ENCODE data around the gene GSG1L.

The GSG1L gene

DNA sequence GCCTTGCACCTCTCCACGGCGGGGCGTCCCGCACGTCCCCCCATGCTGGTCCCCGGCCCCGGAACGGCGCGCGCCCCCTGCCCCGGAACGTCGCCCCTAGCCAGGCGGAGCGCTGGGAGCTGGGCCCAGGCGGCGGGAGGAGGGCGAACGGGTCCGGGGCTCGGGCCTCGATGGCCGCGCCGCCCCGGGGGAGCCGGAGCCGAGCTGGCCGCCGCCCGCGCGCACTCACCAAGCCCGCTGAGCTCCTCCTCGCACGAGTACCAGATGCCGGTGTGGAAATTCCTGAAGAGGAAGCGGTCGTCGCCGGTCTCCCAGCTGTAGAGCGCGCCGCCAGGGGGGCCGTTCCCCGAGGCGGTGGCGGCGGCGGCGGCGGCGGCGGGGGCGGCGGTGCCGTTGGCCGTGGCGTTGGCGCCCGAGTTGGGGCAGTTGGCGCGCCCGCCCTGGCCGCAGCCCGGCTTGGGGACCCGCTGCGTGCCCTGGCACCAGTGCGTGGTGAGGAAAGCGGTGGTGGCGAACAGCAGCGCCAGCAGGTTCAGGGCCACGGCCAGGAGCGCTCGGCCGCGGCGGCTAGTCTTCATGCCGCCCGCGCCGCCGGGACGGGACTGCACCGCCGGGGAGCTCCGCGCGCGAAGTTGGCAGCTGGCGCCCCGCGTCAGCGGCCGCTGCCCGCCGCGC lies 530 bp downstream of the GSG1L start:
- DNase-seq (ENCODE audit: low spot score): no peak

GRCh38 chr16:28062261-28062846 lies 1.2 kb downstream of the GSG1L start:
- DNase-seq (ENCODE audit: low spot score): no peak

DNA sequence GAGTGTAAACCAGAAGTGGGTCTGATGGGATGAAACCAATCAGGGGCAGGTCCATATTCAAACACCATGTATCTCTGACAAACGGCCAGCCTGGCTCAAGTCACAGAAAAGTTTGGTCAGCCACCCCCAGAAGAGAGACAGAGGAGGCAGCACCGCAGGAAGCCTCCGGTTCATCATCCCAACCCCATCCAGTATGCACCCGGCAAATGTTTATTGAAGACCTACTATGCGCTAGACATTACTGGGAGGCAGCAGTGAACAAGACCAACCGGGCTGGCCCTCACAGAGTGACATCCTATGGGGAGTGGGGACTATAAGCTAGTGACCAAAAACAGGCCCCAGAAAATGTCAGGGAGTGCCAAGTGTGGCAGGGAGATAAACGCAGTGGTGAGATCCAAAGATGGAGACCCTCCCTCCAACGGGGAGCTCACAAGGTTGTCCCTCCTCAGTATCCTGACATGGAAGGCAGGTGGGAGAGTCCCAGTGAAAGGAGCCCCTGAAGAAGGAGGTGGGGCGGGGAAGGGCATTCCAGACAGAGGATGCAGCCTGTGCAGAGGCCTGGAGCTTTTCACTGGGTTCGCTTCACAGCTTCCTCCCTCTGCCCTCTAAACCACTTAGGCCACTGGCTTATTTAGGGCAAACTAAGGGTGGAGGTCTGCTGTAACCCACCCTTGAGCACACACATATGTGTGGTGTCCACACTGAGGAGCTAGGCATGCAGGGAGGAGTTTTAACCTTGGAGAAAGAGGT lies 2.0 kb downstream of the GSG1L start:
- no peak for DNase-seq (ENCODE audit: low spot score)

- no peak for DNase-seq (ENCODE audit: low spot score)
Observed at GRCh38 chr16:28059841-28060575, 3.5 kb downstream of the GSG1L start.

GRCh38 chr16:28058839-28059589 lies 4.5 kb downstream of the GSG1L start:
- DNase-seq (ENCODE audit: low spot score): no peak

- DNase-seq (ENCODE audit: low spot score): no peak
Observed at GRCh38 chr16:28057949-28058348, 5.6 kb downstream of the GSG1L start.

DNA sequence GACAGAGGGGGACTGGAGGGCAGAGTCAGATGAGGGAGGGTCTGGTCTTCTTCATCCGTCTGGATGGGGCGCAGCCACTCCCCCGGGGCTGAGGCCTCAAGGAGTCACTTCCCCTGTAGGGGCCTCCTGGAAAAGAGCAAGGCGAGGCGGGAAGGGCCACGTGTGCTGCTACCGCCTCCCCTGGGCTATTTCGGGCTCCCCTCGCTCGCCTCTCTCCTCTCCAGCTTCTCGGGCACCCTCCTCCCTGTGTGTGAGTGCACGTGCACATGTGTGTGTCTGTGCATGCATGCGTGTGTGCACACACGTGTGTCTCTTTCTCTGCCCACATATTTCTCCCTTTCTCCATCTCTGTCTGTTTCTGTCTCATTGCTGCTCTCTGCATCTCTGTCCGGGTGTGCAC lies 10.1 kb downstream of the GSG1L start:
- no peak for DNase-seq (ENCODE audit: low spot score)

- DNase-seq (ENCODE audit: low spot score): no peak
Observed at GRCh38 chr16:28052274-28053128, 11.0 kb downstream of the GSG1L start.

DNA sequence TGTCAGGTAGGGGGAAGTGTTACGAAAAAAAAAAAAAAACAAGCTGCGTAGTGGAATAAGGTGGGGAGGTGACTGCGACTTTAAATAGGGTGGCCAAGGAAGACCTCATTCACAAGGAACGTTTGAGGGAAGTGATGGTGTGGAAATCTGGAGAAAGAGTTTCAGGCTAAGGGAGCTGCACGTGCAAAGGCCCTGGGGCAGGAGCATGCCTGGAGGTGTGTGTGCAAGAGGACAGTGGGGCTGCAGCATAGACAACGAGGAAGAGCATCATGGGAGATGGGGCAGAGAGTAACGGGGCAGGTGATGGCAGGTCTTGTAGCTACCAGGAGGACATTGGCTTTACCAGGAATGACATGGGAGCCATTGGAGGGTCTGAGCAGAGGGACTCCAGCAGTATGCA lies 12.0 kb downstream of the GSG1L start:
- DNase-seq (ENCODE audit: low spot score): no peak

- DNase-seq (ENCODE audit: low spot score): no peak
Observed at GRCh38 chr16:28042811-28043210, 20.7 kb downstream of the GSG1L start.

- DNase-seq (ENCODE audit: low spot score): no peak
Observed at GRCh38 chr16:28041615-28042014, 21.9 kb downstream of the GSG1L start.

DNA sequence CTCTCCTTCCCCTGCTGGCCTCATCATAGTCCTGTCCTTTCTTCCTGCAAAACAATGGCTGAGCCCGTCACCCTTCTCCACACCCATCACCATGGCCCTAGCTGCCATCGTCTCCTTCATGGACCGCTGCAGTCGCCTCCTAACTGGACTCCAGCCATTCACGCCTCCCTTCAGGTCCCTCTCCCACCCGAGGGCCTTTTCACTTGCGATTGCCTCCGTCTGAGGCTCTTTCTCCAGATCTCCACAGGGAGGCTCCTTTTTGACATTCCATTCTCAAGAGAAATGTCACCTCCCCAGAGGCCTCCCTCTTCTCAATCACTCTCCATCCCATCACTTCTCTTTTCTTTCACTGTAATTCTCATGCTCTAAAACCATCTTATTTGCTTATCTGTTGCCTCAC lies 23.5 kb downstream of the GSG1L start:
- no peak for DNase-seq (ENCODE audit: low spot score)

GRCh38 chr16:28039493-28039892 lies 24.0 kb downstream of the GSG1L start:
- DNase-seq (ENCODE audit: low spot score): no peak

GRCh38 chr16:28038409-28038808 lies 25.1 kb downstream of the GSG1L start:
- no peak for DNase-seq (ENCODE audit: low spot score)

DNA sequence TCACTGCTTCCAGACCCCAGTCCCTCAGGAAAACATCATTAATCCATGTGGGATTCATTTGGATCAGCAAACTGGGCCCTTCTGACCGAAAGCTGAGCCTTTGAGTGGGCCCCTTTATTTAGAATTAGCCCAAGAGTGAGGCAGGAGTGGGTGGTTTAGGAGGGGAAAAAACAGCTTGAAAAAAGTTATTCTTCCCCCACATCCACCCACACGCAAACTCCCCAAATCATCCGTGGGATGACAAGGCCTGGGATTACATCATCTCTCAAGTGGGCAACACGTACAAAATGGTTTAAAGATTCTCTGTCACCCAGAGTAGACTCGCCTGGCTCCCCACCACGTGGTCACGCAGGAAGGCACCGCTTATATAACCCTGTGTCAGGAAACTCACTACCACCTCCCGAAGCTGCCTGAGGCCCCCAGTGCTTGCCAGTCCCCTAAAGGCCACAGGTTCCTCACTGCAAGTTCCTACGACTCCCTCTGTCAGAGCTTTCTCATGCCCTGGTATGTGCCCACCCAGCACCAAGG lies 27.6 kb downstream of the GSG1L start:
- DNase-seq (ENCODE audit: low spot score): no peak

GRCh38 chr16:28033870-28034269 lies 29.6 kb downstream of the GSG1L start:
- DNase-seq (ENCODE audit: low spot score): no peak

- DNase-seq (ENCODE audit: low spot score): no peak
Observed at GRCh38 chr16:28029387-28030002, 34.0 kb downstream of the GSG1L start.

- DNase-seq (ENCODE audit: low spot score): no peak
Observed at GRCh38 chr16:28027055-28027454, 36.5 kb downstream of the GSG1L start.

DNA sequence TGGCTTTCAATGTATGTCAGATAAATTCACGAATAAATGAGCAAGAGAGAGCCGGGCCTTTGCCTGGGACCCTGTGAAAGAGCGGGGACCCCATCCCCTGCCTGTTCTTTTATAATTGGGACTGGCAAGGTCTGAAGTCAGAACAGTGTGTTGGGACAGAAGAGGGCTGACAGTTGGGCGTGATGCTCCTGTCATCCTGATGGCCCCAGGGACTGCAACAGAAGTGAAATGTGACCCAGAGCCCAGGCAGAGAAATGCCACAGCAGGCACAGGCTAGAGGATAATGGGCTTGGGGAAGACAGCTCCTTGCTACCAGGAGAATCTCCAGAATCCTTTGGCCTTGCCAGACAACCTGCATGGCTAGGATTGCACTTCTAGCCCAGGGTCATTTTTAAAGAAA lies 37.9 kb downstream of the GSG1L start:
- DNase-seq (ENCODE audit: low spot score): no peak

DNA sequence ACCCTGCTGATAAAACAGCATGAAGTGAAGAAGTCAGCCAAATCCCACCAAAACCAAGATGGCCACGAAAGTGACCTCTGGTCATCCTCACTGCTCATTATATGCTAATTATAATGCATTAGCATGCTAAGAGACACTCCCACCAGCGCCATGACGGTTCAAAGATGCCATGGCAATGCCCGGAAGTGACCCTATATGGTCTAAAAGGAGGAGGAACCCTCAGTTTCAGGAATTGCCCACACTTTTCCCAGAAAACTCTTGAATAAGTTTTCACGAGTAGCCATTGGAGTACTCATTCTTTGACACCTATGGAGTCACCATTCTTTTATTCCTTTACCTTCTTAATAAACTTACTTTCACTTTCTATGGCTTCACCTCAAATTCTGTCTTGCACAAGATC lies 44.3 kb downstream of the GSG1L start:
- DNase-seq (ENCODE audit: low spot score): no peak
